HepG2 (cell line): ENCODE results near the gene WIPF2. TPM values are rescaled to one million over a fixed set of nuclear protein-coding genes. Genes with fewer than 3 reads are reported as not detected.
A peak's percentile ranks its signal among the peaks of the same experiment; 100 is the strongest.

Experiments
- ATM ChIP-seq: fragments of 450-650 bp; IDR thresholded peaks from 2 replicates; pipeline ENCODE4 v1.7.1; 2017; ENCODE audit warnings: mild to moderate bottlenecking, borderline replicate concordance
- CBFB ChIP-seq: sonication (generic); formaldehyde crosslinking; IDR thresholded peaks from 2 replicates; pipeline ENCODE4 v1.4.0; 2020; ENCODE audit warnings: missing genetic modification reagents
- EZH2 ChIP-seq: conservative IDR thresholded peaks from 2 replicates; pipeline ENCODE4 v1.6.1; 2012; ENCODE audit warnings: mild to moderate bottlenecking, low read depth, low read length, moderate library complexity
- FOSL2 ChIP-seq: sonication (generic); formaldehyde crosslinking; IDR thresholded peaks from 2 replicates; pipeline ENCODE4 v1.4.0; 2020; ENCODE audit warnings: missing genetic modification reagents
- HMG20A ChIP-seq: IDR thresholded peaks from 2 replicates; pipeline ENCODE4 v1.6.1; 2016; ENCODE audit warnings: borderline replicate concordance
- HOXA5 ChIP-seq: sonication (generic); formaldehyde crosslinking; IDR thresholded peaks from 2 replicates; pipeline ENCODE4 v1.4.0; 2020; ENCODE audit warnings: missing genetic modification reagents
- NCOA1 ChIP-seq: sonication (generic); formaldehyde crosslinking; IDR thresholded peaks from 2 replicates; pipeline ENCODE4 v1.9.0; 2021; ENCODE audit warnings: missing genetic modification reagents
- NCOA2 ChIP-seq: sonication (generic); formaldehyde crosslinking; IDR thresholded peaks from 2 replicates; pipeline ENCODE4 v1.8.0; 2022; ENCODE audit warnings: inconsistent platforms
- NFIB ChIP-seq: sonication (generic); formaldehyde crosslinking; IDR thresholded peaks from 2 replicates; pipeline ENCODE4 v1.9.0; 2021; ENCODE audit warnings: missing genetic modification reagents, mild to moderate bottlenecking, borderline replicate concordance
- PLSCR1 ChIP-seq: sonication (generic); formaldehyde crosslinking; IDR thresholded peaks from 2 replicates; pipeline ENCODE4 v1.5.0; 2020; ENCODE audit warnings: missing genetic modification reagents, mild to moderate bottlenecking, borderline replicate concordance
- RELA ChIP-seq: sonication (generic); formaldehyde crosslinking; IDR thresholded peaks from 2 replicates; pipeline ENCODE4 v1.4.0; 2020; ENCODE audit warnings: missing genetic modification reagents
- SNAPC2 ChIP-seq: sonication (generic); formaldehyde crosslinking; IDR thresholded peaks from 2 replicates; pipeline ENCODE4 v1.8.1; 2022; ENCODE audit warnings: mild to moderate bottlenecking, missing genetic modification reagents
- SRSF9 ChIP-seq: fragments of 200-400 bp; formaldehyde crosslinking; IDR thresholded peaks from 2 replicates; pipeline ENCODE4 v1.6.1; 2018; ENCODE audit warnings: borderline replicate concordance, mild to moderate bottlenecking, low read depth, low read length; ENCODE audit not compliant: insufficient read depth, poor library complexity, severe bottlenecking
- ZEB1 ChIP-seq: IDR thresholded peaks from 2 replicates; pipeline ENCODE4 v1.6.1; 2012; ENCODE audit warnings: mild to moderate bottlenecking, low read depth, inconsistent platforms; ENCODE audit not compliant: insufficient replicate concordance
- ZNF142 ChIP-seq: sonication (generic); formaldehyde crosslinking; IDR thresholded peaks from 2 replicates; pipeline ENCODE4 v1.4.0; 2020; ENCODE audit warnings: missing genetic modification reagents
- ZNF30 ChIP-seq: sonication (generic); formaldehyde crosslinking; IDR thresholded peaks from 2 replicates; pipeline ENCODE4 v1.5.0; 2020; ENCODE audit warnings: mild to moderate bottlenecking, missing genetic modification reagents
- ZNF33B ChIP-seq: sonication (generic); formaldehyde crosslinking; IDR thresholded peaks from 2 replicates; pipeline ENCODE4 v1.5.1; 2020; ENCODE audit warnings: mild to moderate bottlenecking, missing genetic modification reagents
- ZNF431 ChIP-seq: sonication (generic); formaldehyde crosslinking; IDR thresholded peaks from 2 replicates; pipeline ENCODE4 v1.9.0; 2022; ENCODE audit warnings: missing genetic modification reagents, low read depth, mild to moderate bottlenecking, borderline replicate concordance
- ZNF468 ChIP-seq: sonication (generic); formaldehyde crosslinking; IDR thresholded peaks from 2 replicates; pipeline ENCODE4 v1.8.0; 2022; ENCODE audit warnings: mild to moderate bottlenecking, moderate library complexity, missing genetic modification reagents
- polyA plus RNA-seq, 8 experiments: library from polyadenylated mRNA; depleted of rRNA in 3 of 8; stranded (reverse) in 7 of 8; unstranded in 1 of 8; fragments of >200 nt; fragmentation: Illumina TruSeq in 4 of 8; extraction: Trizol in 4 of 8; gene quantifications; 2 replicates each; pipeline versions ENCODE4 v1.2.1 to v1.2.3, GENCODE V29; 2011 to 2016; ENCODE audit warnings: low read depth in 4 of 8, missing spikeins in 1 of 8, mixed read lengths in 1 of 8; ENCODE audit not compliant: insufficient read depth in 1 of 8
- total RNA-seq, 5 experiments: library from RNA; depleted of rRNA; stranded (reverse); fragments of >200 nt; fragmentation: Illumina TruSeq; extraction: Trizol; gene quantifications; 2 replicates each; pipeline ENCODE4 v1.2.3, GENCODE V29; 2016; ENCODE audit warnings: low read depth in 1 of 5
- TF ChIP-seq, protein P1 (sequence below): sonication (generic); formaldehyde crosslinking; IDR thresholded peaks from 2 replicates; pipeline ENCODE4 v1.4.0; 2020; ENCODE audit warnings: mild to moderate bottlenecking, low read depth, missing genetic modification reagents
- TF ChIP-seq, protein P2 (sequence below): sonication (generic); formaldehyde crosslinking; IDR thresholded peaks from 2 replicates; pipeline ENCODE4 v1.4.0; 2020; ENCODE audit warnings: mild to moderate bottlenecking, missing genetic modification reagents

WIPF2 gene
- total and polyA plus RNA-seq, 2 of the 13 experiments (the other 11 are each of a cell fraction or from before 2014, with no cell fraction given), result 7.2 to 10.8 TPM

DNA sequence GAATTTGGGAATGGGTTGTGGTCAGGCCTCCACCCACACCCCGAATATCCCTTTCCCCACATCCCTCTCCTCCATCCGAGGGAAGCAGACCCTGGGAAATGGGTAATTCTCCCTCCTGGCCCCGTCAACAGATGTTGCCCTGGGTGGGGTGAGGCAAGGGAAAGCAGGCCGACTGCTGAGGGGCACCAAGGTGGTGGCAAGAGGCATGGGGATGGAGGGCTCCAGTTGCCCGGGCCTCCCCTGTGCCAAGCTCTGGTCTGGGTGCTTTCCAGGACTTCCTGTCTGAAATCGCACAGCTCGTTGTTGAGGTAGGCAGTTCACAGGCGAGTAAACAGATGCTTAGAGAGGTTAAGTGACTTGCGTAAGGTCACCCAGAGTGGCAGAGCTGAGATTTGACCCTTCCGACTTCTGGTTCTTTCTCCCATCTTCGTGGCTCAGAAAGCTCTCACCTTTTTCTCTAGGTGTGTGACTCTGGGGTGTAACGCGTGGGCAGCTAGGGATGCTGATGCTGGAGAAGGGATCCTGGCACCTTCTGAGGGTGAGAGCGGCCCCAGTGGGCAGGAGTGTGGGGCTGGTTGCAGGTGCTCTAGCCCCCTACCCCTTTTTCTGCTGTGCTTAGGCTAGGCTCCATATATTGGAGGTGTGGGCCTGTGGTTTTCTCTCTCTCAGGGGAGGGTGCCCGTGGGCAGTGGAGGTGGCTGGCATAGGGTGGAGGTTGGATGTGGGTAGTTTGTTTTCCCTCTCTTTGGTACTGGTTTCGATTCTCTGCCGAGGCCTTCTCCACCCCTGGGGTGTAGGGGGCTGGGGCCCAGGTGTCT, 107.1 kb downstream of the WIPF2 start (continued):
- no peak for TF ChIP-seq ZNF142 (CRISPR knock-in tag)
- no peak for TF ChIP-seq ZEB1
- no peak for TF ChIP-seq ZNF30 (CRISPR knock-in tag)
- TF ChIP-seq HOXA5 (CRISPR knock-in tag), result no peak
- no peak for TF ChIP-seq ZNF431 (CRISPR knock-in tag)
- no peak for TF ChIP-seq ZNF468
- no peak for TF ChIP-seq ATM
- no peak for TF ChIP-seq EZH2
- peak; percentile 99 for TF ChIP-seq HMG20A
- TF ChIP-seq NCOA2 (CRISPR knock-in tag), result no peak
- TF ChIP-seq SNAPC2 (CRISPR knock-in tag), result no peak
- no peak for TF ChIP-seq CBFB
- no peak for TF ChIP-seq ZNF33B (CRISPR knock-in tag)
- TF ChIP-seq NCOA1 (CRISPR knock-in tag), result no peak
- peak; percentile 34 for TF ChIP-seq FOSL2 (CRISPR knock-in tag)
- TF ChIP-seq, protein P1, sequence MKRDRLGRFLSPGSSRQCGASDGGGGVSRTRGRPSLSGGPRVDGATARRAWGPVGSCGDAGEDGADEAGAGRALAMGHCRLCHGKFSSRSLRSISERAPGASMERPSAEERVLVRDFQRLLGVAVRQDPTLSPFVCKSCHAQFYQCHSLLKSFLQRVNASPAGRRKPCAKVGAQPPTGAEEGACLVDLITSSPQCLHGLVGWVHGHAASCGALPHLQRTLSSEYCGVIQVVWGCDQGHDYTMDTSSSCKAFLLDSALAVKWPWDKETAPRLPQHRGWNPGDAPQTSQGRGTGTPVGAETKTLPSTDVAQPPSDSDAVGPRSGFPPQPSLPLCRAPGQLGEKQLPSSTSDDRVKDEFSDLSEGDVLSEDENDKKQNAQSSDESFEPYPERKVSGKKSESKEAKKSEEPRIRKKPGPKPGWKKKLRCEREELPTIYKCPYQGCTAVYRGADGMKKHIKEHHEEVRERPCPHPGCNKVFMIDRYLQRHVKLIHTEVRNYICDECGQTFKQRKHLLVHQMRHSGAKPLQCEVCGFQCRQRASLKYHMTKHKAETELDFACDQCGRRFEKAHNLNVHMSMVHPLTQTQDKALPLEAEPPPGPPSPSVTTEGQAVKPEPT (CRISPR knock-in tag), result no peak
- TF ChIP-seq PLSCR1 (CRISPR knock-in tag), result no peak
- TF ChIP-seq, protein P2, sequence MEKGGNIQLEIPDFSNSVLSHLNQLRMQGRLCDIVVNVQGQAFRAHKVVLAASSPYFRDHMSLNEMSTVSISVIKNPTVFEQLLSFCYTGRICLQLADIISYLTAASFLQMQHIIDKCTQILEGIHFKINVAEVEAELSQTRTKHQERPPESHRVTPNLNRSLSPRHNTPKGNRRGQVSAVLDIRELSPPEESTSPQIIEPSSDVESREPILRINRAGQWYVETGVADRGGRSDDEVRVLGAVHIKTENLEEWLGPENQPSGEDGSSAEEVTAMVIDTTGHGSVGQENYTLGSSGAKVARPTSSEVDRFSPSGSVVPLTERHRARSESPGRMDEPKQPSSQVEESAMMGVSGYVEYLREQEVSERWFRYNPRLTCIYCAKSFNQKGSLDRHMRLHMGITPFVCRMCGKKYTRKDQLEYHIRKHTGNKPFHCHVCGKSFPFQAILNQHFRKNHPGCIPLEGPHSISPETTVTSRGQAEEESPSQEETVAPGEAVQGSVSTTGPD (CRISPR knock-in tag), result no peak
- TF ChIP-seq SRSF9, result no peak
- TF ChIP-seq RELA (CRISPR knock-in tag), result no peak
- no peak for TF ChIP-seq NFIB (CRISPR knock-in tag)
